ENCODE measurements around the gene MLC1.

MLC1 gene

GRCh38 chr22:50034126-50035081 is 50.8 kb downstream of the MLC1 start:
- DNase-seq = no peak

- no peak for DNase-seq
These were observed 52.2 kb downstream of the MLC1 start for GRCh38 chr22:50032941-50033601.

GRCh38 chr22:50032109-50032871 is 52.9 kb downstream of the MLC1 start:
- no peak for DNase-seq

GRCh38 chr22:50031189-50032091 is 53.8 kb downstream of the MLC1 start:
- DNase-seq = no peak

GRCh38 chr22:50030297-50031188 is 54.7 kb downstream of the MLC1 start:
- peak; percentile 67 for DNase-seq

GRCh38 chr22:50027639-50028537 is 57.3 kb downstream of the MLC1 start:
- no peak for DNase-seq

- DNase-seq = no peak
These were observed 59.2 kb downstream of the MLC1 start for GRCh38 chr22:50025993-50026392.

- DNase-seq = no peak
These were observed 62.9 kb downstream of the MLC1 start for GRCh38 chr22:50022171-50022819.

- DNase-seq = no peak
These were observed 64.6 kb downstream of the MLC1 start for GRCh38 chr22:50020606-50021005.

GRCh38 chr22:50019316-50019715 is 65.9 kb downstream of the MLC1 start:
- no peak for DNase-seq

GRCh38 chr22:50018608-50019285 is 66.5 kb downstream of the MLC1 start:
- no peak for DNase-seq

- DNase-seq = no peak
These were observed 67.5 kb downstream of the MLC1 start for GRCh38 chr22:50017701-50018224.

- DNase-seq = no peak
These were observed 68.1 kb downstream of the MLC1 start for GRCh38 chr22:50016988-50017700.

GRCh38 chr22:50016308-50016987 is 68.8 kb downstream of the MLC1 start:
- no peak for DNase-seq

GRCh38 chr22:50015451-50016307 is 69.5 kb downstream of the MLC1 start:
- DNase-seq = no peak

- DNase-seq = no peak
These were observed 70.4 kb downstream of the MLC1 start for GRCh38 chr22:50014655-50015401.
